Esophagus squamous epithelium (tissue), 5 donors: ENCODE data around the gene RTN3. TPM values are rescaled to one million over a fixed set of nuclear protein-coding genes. Genes with fewer than 3 reads are reported as not detected.

ENCODE experiments used
- DNase-seq: peaks from one replicate; lab custom pipeline; 2025; lab: John Stamatoyannopoulos, UW
- H3K27ac ChIP-seq, 4 donors: fragments of 200-600 bp; sonication (generic); one replicate each; pipeline ENCODE4 v1.5.1; 2016 to 2019; ENCODE audit warnings: mild to moderate bottlenecking in 1 of 4
- H3K27me3 ChIP-seq, 4 donors: fragments of 200-600 bp; sonication (generic); 1 replicate in 3 of 4; 2 replicates in 1 of 4; pipeline versions ENCODE4 v1.5.1 to v1.6.0; 2017 to 2021; ENCODE audit warnings: antibody characterized with exemption in 1 of 4
- H3K36me3 ChIP-seq, 3 donors: fragments of 200-600 bp; sonication (generic); one replicate each; pipeline ENCODE4 v1.5.1; 2016 to 2019
- H3K4me1 ChIP-seq, 3 donors: fragments of 200-600 bp; sonication (generic); one replicate each; pipeline ENCODE4 v1.5.1; 2017 to 2019
- H3K4me3 ChIP-seq, 4 donors: fragments of 200-600 bp; sonication (generic); 1 replicate in 3 of 4; 2 replicates in 1 of 4; pipeline ENCODE4 v1.5.1; 2016 to 2019; ENCODE audit warnings: mild to moderate bottlenecking in 2 of 4, moderate library complexity in 1 of 4
- H3K9me3 ChIP-seq, 3 donors: fragments of 200-600 bp; sonication (generic); one replicate each; pipeline ENCODE4 v1.5.1; 2016 to 2019
- POLR2A ChIP-seq, 4 donors: fragments of 450-650 bp; IDR thresholded peaks; one replicate each; pipeline ENCODE4 v1.6.1; 2017; ENCODE audit warnings: antibody characterized with exemption in 4 of 4, mild to moderate bottlenecking in 4 of 4, moderate library complexity in 3 of 4
- WGBS, 2 donors: methylation state at CpG; one replicate each; pipeline ENCODE4 v1.1.5; 2018; 5-methylcytosine and 5-hydroxymethylcytosine counted together
- intact Hi-C: fragments of 100-400 bp; cut with DNase I; formaldehyde crosslinking; loops from one replicate; pipeline ENCODE4 v1.15.0; 2022
- total RNA-seq, 4 donors: library from RNA; depleted of rRNA; stranded (reverse); fragments of >200 nt; gene quantifications; one replicate each; pipeline ENCODE4 v1.1.0, GENCODE V29; 2016
- TF ChIP-seq, protein P1 (sequence below), 6 experiments: fragments of 450-650 bp in 4 of 6; fragments of 200-600 bp in 2 of 6; sonication (generic) in 2 of 6; IDR thresholded peaks; one replicate each; pipeline ENCODE4 v1.5.1; 2016 to 2019; ENCODE audit warnings: antibody characterized with exemption in 6 of 6, mild to moderate bottlenecking in 4 of 6, moderate library complexity in 4 of 6
- donor health status: DM: yes; HTN: yes; CAD: no.

RTN3 gene
- total RNA-seq, 4 donors from 2014 or later: 48.0 to 78.3 (median 58.4) TPM

- WGBS, 2 donors: 47 to 49% methylated on average over 19 to 20 of the region's 34 CpGs
- DNase-seq: no peak
- Histone ChIP-seq H3K27me3 (no peaks in the 10 kb centered on the region), H3K4me1 (peaks cover 17 to 57% (median 30%) of the 10 kb centered on the region in 3 donors), H3K4me3 (peak overlapping the region; percentile 41 to 68 (median 48)), H3K9me3 (no peaks in the 10 kb centered on the region), H3K27ac (peak overlapping the region in 3 of 4 donors; percentile 72 to 86 (median 83)), H3K36me3 (peaks cover 0 to 51% (median 9%) of the 10 kb centered on the region in 3 donors)
- TF ChIP-seq, protein P1, sequence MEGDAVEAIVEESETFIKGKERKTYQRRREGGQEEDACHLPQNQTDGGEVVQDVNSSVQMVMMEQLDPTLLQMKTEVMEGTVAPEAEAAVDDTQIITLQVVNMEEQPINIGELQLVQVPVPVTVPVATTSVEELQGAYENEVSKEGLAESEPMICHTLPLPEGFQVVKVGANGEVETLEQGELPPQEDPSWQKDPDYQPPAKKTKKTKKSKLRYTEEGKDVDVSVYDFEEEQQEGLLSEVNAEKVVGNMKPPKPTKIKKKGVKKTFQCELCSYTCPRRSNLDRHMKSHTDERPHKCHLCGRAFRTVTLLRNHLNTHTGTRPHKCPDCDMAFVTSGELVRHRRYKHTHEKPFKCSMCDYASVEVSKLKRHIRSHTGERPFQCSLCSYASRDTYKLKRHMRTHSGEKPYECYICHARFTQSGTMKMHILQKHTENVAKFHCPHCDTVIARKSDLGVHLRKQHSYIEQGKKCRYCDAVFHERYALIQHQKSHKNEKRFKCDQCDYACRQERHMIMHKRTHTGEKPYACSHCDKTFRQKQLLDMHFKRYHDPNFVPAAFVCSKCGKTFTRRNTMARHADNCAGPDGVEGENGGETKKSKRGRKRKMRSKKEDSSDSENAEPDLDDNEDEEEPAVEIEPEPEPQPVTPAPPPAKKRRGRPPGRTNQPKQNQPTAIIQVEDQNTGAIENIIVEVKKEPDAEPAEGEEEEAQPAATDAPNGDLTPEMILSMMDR (IDR thresholded peaks at IDR 0.05): no peak
- TF ChIP-seq POLR2A (IDR thresholded peaks at IDR 0.05): no peak
- intact Hi-C loops: loop anchor here (10.0 kb wide), 1 partner anchor 53 kb away; the partner anchor contains the start of gene SPINDOC
These were observed 80.8 kb downstream of the RTN3 start for GRCh38 chr11:63761931-63762653.

GRCh38 chr11:63762654-63763495 lies 81.6 kb downstream of the RTN3 start:
- Histone ChIP-seq H3K27me3 (no peaks in the 10 kb centered on the region), H3K36me3 (peaks cover 0 to 44% (median 6%) of the 10 kb centered on the region in 3 donors), H3K27ac (peak overlapping the region; percentile 13 to 86 (median 78)), H3K4me1 (peaks cover 18 to 65% (median 37%) of the 10 kb centered on the region in 3 donors), H3K9me3 (no peaks in the 10 kb centered on the region), H3K4me3 (peak overlapping the region; percentile 41 to 68 (median 48))
- 40% methylated on average over 1 of the region's 96 CpGs; no CpG with 5 or more reads in 1 of the 2 donors for WGBS, 2 donors
- intact Hi-C loops: loop anchor here (10.0 kb wide), 1 partner anchor 52 kb away; the partner anchor contains the start of gene SPINDOC
- TF ChIP-seq, protein P1 (IDR thresholded peaks at IDR 0.05): peak in 1 of 6 experiments; percentile 11
- TF ChIP-seq POLR2A (IDR thresholded peaks at IDR 0.05): no peak
- DNase-seq: no peak

DNA sequence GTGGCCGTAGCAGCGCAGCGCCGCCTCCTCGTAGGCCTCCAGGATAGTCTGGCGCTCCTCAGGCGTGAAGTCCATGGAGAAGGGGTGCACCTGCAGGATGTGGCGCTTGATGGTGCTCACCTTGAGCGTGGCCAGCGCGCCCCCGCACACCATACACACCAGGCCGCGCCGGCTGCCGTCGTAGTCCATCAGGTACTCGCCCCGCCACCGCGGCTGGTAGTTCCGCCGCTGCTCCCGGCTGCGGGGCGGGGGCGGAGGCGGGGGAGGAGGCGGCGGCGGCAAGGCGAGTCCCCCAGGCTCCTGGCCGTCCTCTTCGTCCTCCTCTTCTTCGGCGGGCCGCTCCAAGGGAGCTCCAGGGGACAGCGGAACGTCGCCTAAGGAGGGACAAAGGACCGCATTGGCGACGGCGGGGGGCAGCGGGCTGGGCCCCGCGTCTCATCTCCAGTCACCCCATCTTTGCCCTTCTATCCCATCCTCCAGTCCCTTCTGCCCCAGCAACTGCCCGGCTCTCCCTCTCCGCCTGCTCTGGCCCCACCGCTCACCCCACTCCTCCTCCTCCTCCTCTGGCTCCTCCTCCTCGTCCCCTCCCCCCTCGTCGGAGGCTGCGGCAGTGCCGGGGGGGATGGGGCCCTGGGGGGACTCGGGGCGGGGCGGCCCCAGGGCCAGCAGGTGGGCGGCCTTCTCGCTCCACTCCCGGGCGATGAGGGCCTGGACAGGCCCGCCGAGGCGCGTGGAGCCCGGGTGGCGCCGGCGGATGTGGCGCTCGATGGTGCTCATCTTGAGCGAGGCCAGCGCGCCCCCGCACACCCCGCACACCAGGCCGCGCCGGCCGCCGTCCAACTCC lies 82.4 kb downstream of the RTN3 start:
- no peaks in the 10 kb centered on the region for H3K9me3 ChIP-seq
- H3K4me1 ChIP-seq: peaks cover 18 to 68% (median 39%) of the 10 kb centered on the region in 3 donors
- TF ChIP-seq, protein P1 (IDR thresholded peaks at IDR 0.05): no peak
- TF ChIP-seq POLR2A (IDR thresholded peaks at IDR 0.05): no peak
- intact Hi-C loops: loop anchor here (10.0 kb wide), 1 partner anchor 51 kb away; the partner anchor contains the start of gene SPINDOC
- peak overlapping the region; percentile 41 to 68 (median 48) for H3K4me3 ChIP-seq
- no peak for DNase-seq
- 57 to 79% methylated on average over 12 to 14 of the region's 82 CpGs for WGBS, 2 donors
- no peaks in the 10 kb centered on the region for H3K27me3 ChIP-seq
- peaks cover 0 to 35% (median 3%) of the 10 kb centered on the region in 3 donors for H3K36me3 ChIP-seq
- peak overlapping the region; percentile 13 to 86 (median 78) for H3K27ac ChIP-seq

GRCh38 chr11:63764340-63764678 lies 83.0 kb downstream of the RTN3 start:
- Histone ChIP-seq H3K27me3 (peaks cover 0 to 5% (median 0%) of the 10 kb centered on the region in 4 donors), H3K36me3 (peaks cover 0 to 29% (median 0%) of the 10 kb centered on the region in 3 donors), H3K4me1 (peaks cover 19 to 73% (median 43%) of the 10 kb centered on the region in 3 donors), H3K27ac (peak overlapping the region in 2 of 4 donors; percentile 83 to 86), H3K9me3 (no peaks in the 10 kb centered on the region), H3K4me3 (peak overlapping the region in 2 of 4 donors; percentile 51 to 68)
- intact Hi-C loops: loop anchor here (10.0 kb wide), 1 partner anchor 50 kb away; the partner anchor contains the start of gene SPINDOC
- DNase-seq: no peak
- 97% methylated on average over 7 of the region's 23 CpGs; no CpG with 5 or more reads in 1 of the 2 donors for WGBS, 2 donors
- TF ChIP-seq, protein P1 (IDR thresholded peaks at IDR 0.05): no peak
- TF ChIP-seq POLR2A (IDR thresholded peaks at IDR 0.05): no peak
